Activated T-helper 1 cell treated with anti-CD3 and anti-CD28 coated beads, Interleukin-12 subunit alpha, Interleukin-12 subunit beta, Interleukin-2, Interleukin-4 antibody, amounts not matched to agents 30 ng/mL and 10 ng/mL and 1 ng/mL, durations not matched to agents 14 hours and 24 hours and 36 hours (primary cell): Measurements from ENCODE around the gene MXD1. TPM values are rescaled to one million over a fixed set of nuclear protein-coding genes. Genes with fewer than 3 reads are reported as not detected.

Source experiments
- total RNA-seq: library from RNA; stranded (reverse); gene quantifications from 2 replicates; pipeline ENCODE4 v1.2.3, GENCODE V29; 2022

MXD1 gene
- total RNA-seq, 1 donor from 2014 or later, result 16.0 TPM

Other genes starting within 250 kb of the MXD1 start
- gene ANXA4, start 173.0 kb upstream of the MXD1 start, total RNA-seq, result 36.2 and 38.0 TPM in 2 replicates
- 25.6 and 32.8 TPM in 2 replicates for gene GMCL1, start 85.4 kb upstream of the MXD1 start, total RNA-seq
- gene SNRNP27, start 21.2 kb upstream of the MXD1 start, total RNA-seq, result 54.0 and 55.6 TPM in 2 replicates
- 0.44 and 0.91 TPM in 2 replicates for gene ASPRV1, start 46.5 kb downstream of the MXD1 start, total RNA-seq
- 426 and 427 TPM in 2 replicates for gene PCBP1, start 172.4 kb downstream of the MXD1 start, total RNA-seq